Caco-2 (cell line): ENCODE results near the gene DIP2B. TPM values are rescaled to one million over a fixed set of nuclear protein-coding genes. Genes with fewer than 3 reads are reported as not detected.

Experiments used
- BruUV-seq: library from RNA; stranded (reverse); fragments of 400-500 nt; replicated peaks from 2 replicates; lab custom pipeline; 2021; lab: Mats Ljungman, UMichigan
- CTCF ChIA-PET: fragments of 300-600 bp; sonication (Branson Sonifier 250); formaldehyde crosslinking; loops from one replicate; lab custom pipeline; 2022; ENCODE audit warnings: antibody characterized with exemption; lab: Charles Lee
- POLR2A ChIA-PET: fragments of 300-600 bp; sonication (Branson Sonifier 250); formaldehyde crosslinking; loops from one replicate; lab custom pipeline; 2022; ENCODE audit warnings: antibody characterized with exemption; lab: Charles Lee
- DNase-seq, 2 experiments: peaks; one replicate each; pipeline versions ENCODE4 v3.0.0 to v3.0.0-alpha.2; 2020 to 2022
- H3K27me3 ChIP-seq: replicated peaks from 2 replicates; pipeline ENCODE4 v1.6.0; 2011; ENCODE audit warnings: low read length; ENCODE audit not compliant: control insufficient read depth, insufficient read depth
- H3K36me3 ChIP-seq: 2 replicates; pipeline ENCODE4 v1.5.1; 2011; ENCODE audit warnings: low read length; ENCODE audit not compliant: control insufficient read depth, insufficient read depth
- H3K4me1 ChIP-seq: fragments of 250-450 bp; sonication (Bioruptor Pico); 2 replicates; pipeline ENCODE4 v1.5.1; 2020; ENCODE audit warnings: mild to moderate bottlenecking
- H3K4me3 ChIP-seq: 2 replicates; pipeline ENCODE4 v1.5.1; 2011; ENCODE audit warnings: low read depth, mild to moderate bottlenecking, control low read depth, low read length
- H3K9me3 ChIP-seq: fragments of 250-450 bp; sonication (Bioruptor Pico); 2 replicates; pipeline ENCODE4 v1.5.1; 2020; ENCODE audit warnings: mild to moderate bottlenecking, moderate library complexity
- H3K27ac Mint-ChIP-seq: one replicate; pipeline ENCODE4 v1.8.0; 2022; ENCODE audit warnings: mixed read lengths; ENCODE audit not compliant: unreplicated experiment
- H3K27me3 Mint-ChIP-seq: one replicate; pipeline ENCODE4 v1.8.0; 2022; ENCODE audit warnings: mixed read lengths; ENCODE audit not compliant: insufficient read depth, unreplicated experiment
- H3K36me3 Mint-ChIP-seq: one replicate; pipeline ENCODE4 v1.8.0; 2022; ENCODE audit warnings: mild to moderate bottlenecking, mixed read lengths; ENCODE audit not compliant: insufficient read depth, unreplicated experiment
- H3K4me1 Mint-ChIP-seq: one replicate; pipeline ENCODE4 v1.8.0; 2022; ENCODE audit warnings: low read depth, mixed read lengths; ENCODE audit not compliant: unreplicated experiment
- H3K4me3 Mint-ChIP-seq: one replicate; pipeline ENCODE4 v1.8.0; 2022; ENCODE audit warnings: mild to moderate bottlenecking, moderate library complexity, mixed read lengths; ENCODE audit not compliant: unreplicated experiment
- H3K9me3 Mint-ChIP-seq: one replicate; pipeline ENCODE4 v1.8.0; 2022; ENCODE audit warnings: mixed read lengths; ENCODE audit not compliant: unreplicated experiment
- intact Hi-C: fragments of 100-400 bp; cut with micrococcal nuclease; formaldehyde crosslinking; loops from one replicate; pipeline ENCODE4 v1.10.0; 2022; ENCODE audit not compliant: unreplicated experiment
- total RNA-seq: library from RNA; stranded (reverse); gene quantifications from 2 replicates; pipeline ENCODE4 v1.2.3, GENCODE V29; 2022
- TF ChIP-seq, protein P1 (sequence below), 2 experiments: fragments of 200-600 bp in 1 of 2; IDR thresholded peaks; 1 replicate in 1 of 2; 2 replicates in 1 of 2; pipeline versions ENCODE4 v1.5.1 to v1.8.0; 2011 to 2022; ENCODE audit warnings: antibody characterized with exemption in 1 of 2, control low read depth in 1 of 2, inconsistent platforms in 1 of 2, low read depth in 1 of 2, low read length in 1 of 2, mild to moderate bottlenecking in 1 of 2, moderate library complexity in 1 of 2; ENCODE audit not compliant: insufficient read depth in 1 of 2, severe bottlenecking in 1 of 2, unreplicated experiment in 1 of 2

Gene DIP2B
- total RNA-seq, 1 experiment from 2014 or later, result 32.7 TPM

- Mint-ChIP-seq H3K4me3 (peak overlapping the region; percentile 37), H3K36me3 (peaks cover 29% of the 10 kb centered on the region), H3K4me1 (peaks cover 59% of the 10 kb centered on the region), H3K9me3 (peaks cover 13% of the 10 kb centered on the region), H3K27ac (peak overlapping the region; percentile 98), H3K27me3 (no peaks in the 10 kb centered on the region)
- Histone ChIP-seq H3K9me3 (no peaks in the 10 kb centered on the region; the same call in 1 of the 2 replicates), H3K27me3 (no peaks in the 10 kb centered on the region), H3K4me1 (peaks cover 32% of the 10 kb centered on the region), H3K36me3 (no peaks in the 10 kb centered on the region), H3K4me3 (no peak overlapping the region)
- POLR2A ChIA-PET, result interaction anchor here (0.6 to 1.0 kb wide), 5 partner anchors 18 to 453 kb away, joined by 3 to 9 read pairs (median 3); partner anchors contain the start of genes ATF1 and CSRNP2
- TSS peak; percentile 94 for BruUV-seq
- TF ChIP-seq, protein P1, sequence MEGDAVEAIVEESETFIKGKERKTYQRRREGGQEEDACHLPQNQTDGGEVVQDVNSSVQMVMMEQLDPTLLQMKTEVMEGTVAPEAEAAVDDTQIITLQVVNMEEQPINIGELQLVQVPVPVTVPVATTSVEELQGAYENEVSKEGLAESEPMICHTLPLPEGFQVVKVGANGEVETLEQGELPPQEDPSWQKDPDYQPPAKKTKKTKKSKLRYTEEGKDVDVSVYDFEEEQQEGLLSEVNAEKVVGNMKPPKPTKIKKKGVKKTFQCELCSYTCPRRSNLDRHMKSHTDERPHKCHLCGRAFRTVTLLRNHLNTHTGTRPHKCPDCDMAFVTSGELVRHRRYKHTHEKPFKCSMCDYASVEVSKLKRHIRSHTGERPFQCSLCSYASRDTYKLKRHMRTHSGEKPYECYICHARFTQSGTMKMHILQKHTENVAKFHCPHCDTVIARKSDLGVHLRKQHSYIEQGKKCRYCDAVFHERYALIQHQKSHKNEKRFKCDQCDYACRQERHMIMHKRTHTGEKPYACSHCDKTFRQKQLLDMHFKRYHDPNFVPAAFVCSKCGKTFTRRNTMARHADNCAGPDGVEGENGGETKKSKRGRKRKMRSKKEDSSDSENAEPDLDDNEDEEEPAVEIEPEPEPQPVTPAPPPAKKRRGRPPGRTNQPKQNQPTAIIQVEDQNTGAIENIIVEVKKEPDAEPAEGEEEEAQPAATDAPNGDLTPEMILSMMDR (IDR thresholded peaks at IDR 0.05; ENCODE audit: insufficient read depth in 1 of 2, low read depth in 1 of 2, low read length in 1 of 2, severe bottlenecking in 1 of 2, unreplicated experiment in 1 of 2), result no peak
- intact Hi-C loops, result loop anchor here (1.0 kb wide), 1 partner anchor 21 kb away; no protein-coding TSS in a partner anchor
- DNase-seq, result peak; percentile 83 to 85
- CTCF ChIA-PET, result interaction anchor here (0.5 to 2.0 kb wide), 4 partner anchors 22 to 296 kb away, joined by 3 to 14 read pairs (median 4); no protein-coding TSS in a partner anchor
These were observed 281.9 kb downstream of the DIP2B start for GRCh38 chr12:50786498-50787231.

DNA sequence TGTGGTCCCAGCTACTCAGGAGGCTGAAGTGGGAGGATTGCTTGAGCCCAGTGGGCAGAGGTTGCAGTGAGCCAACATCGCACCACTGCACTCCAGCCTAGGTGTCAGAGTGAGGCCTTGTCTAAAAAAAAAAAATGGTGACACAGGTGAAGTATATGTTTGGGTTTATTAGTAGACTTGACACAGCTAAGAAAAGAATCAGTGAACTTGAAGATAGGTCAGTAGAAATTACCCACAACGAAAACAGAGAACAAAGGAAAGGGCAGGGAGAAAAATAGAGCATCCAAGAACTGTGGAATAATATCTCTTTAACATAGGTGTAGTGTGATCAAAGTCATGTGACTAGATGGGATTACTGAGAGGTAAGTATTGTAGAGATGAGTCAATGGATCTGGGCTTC is 282.8 kb downstream of the DIP2B start:
- CTCF ChIA-PET, result no interaction called here
- TF ChIP-seq, protein P1 (IDR thresholded peaks at IDR 0.05; ENCODE audit: insufficient read depth in 1 of 2, low read depth in 1 of 2, low read length in 1 of 2, severe bottlenecking in 1 of 2, unreplicated experiment in 1 of 2), result no peak
- peaks cover 66% of the 10 kb centered on the region for H3K4me1 Mint-ChIP-seq
- no peaks in the 10 kb centered on the region for H3K27me3 Mint-ChIP-seq
- peaks cover 13% of the 10 kb centered on the region for H3K9me3 Mint-ChIP-seq
- H3K4me1 ChIP-seq, result peaks cover 32% of the 10 kb centered on the region
- H3K27me3 ChIP-seq, result no peaks in the 10 kb centered on the region
- no peak overlapping the region for H3K4me3 ChIP-seq
- intact Hi-C loops, result no loop called here
- no peaks in the 10 kb centered on the region for H3K36me3 ChIP-seq
- no TSS peak for BruUV-seq
- POLR2A ChIA-PET, result interaction anchor here (1.0 kb wide), 1 partner anchor 24 kb away, joined by 9 read pairs; the partner anchor contains the start of gene ATF1
- no peaks in the 10 kb centered on the region; the same call in 1 of the 2 replicates for H3K9me3 ChIP-seq
- no peak overlapping the region for H3K4me3 Mint-ChIP-seq
- H3K36me3 Mint-ChIP-seq, result peaks cover 29% of the 10 kb centered on the region
- DNase-seq, result no peak
- peak overlapping the region; percentile 98 for H3K27ac Mint-ChIP-seq

GRCh38 chr12:50788561-50788960 is 283.8 kb downstream of the DIP2B start:
- Mint-ChIP-seq H3K36me3 (peaks cover 29% of the 10 kb centered on the region), H3K27ac (peak overlapping the region; percentile 98), H3K4me1 (peaks cover 66% of the 10 kb centered on the region), H3K4me3 (no peak overlapping the region), H3K27me3 (no peaks in the 10 kb centered on the region), H3K9me3 (peaks cover 13% of the 10 kb centered on the region)
- no TSS peak for BruUV-seq
- POLR2A ChIA-PET, result interaction anchor here (0.5 kb wide), 1 partner anchor 248 kb away, joined by 4 read pairs; no protein-coding TSS in a partner anchor
- H3K4me1 ChIP-seq, result peaks cover 32% of the 10 kb centered on the region
- no peaks in the 10 kb centered on the region for H3K27me3 ChIP-seq
- H3K36me3 ChIP-seq, result no peaks in the 10 kb centered on the region
- CTCF ChIA-PET, result no interaction called here
- intact Hi-C loops, result no loop called here
- H3K4me3 ChIP-seq, result no peak overlapping the region
- TF ChIP-seq, protein P1 (IDR thresholded peaks at IDR 0.05; ENCODE audit: insufficient read depth in 1 of 2, low read depth in 1 of 2, low read length in 1 of 2, severe bottlenecking in 1 of 2, unreplicated experiment in 1 of 2), result no peak
- H3K9me3 ChIP-seq, result no peaks in the 10 kb centered on the region; the same call in 1 of the 2 replicates
- no peak for DNase-seq
